ENCODE results near the gene HPGD.

The HPGD gene

DNA sequence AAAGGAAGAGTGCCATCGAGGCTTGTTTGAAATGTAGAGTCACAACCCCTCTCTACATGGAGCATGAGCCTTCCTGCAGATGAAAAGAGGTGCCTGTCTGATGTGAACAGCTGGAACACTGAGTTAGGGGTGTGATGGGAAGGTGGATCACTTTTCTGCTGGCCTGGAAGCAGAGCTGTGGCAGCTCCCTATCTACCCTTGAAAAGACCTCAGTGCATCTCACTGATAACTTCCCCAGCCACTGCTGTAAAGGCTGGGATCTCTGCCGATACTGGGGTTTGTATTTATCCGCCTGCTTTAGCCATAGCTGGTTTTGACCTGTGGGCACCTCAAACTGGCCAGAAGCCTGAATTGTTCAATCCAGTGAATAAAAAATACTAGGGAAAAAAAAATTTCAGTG lies 46.8 kb downstream of the HPGD start:
- TF ChIP-seq EP300 (IDR thresholded peaks at IDR 0.05; ENCODE audit: borderline replicate concordance) (no peak), EGR1 (IDR thresholded peaks at IDR 0.05) (no peak), YY1 (IDR thresholded peaks at IDR 0.05; ENCODE audit: low read depth) (no peak)
- TF ChIP-seq, protein P1, sequence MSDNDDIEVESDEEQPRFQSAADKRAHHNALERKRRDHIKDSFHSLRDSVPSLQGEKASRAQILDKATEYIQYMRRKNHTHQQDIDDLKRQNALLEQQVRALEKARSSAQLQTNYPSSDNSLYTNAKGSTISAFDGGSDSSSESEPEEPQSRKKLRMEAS (IDR thresholded peaks at IDR 0.05): no peak

DNA sequence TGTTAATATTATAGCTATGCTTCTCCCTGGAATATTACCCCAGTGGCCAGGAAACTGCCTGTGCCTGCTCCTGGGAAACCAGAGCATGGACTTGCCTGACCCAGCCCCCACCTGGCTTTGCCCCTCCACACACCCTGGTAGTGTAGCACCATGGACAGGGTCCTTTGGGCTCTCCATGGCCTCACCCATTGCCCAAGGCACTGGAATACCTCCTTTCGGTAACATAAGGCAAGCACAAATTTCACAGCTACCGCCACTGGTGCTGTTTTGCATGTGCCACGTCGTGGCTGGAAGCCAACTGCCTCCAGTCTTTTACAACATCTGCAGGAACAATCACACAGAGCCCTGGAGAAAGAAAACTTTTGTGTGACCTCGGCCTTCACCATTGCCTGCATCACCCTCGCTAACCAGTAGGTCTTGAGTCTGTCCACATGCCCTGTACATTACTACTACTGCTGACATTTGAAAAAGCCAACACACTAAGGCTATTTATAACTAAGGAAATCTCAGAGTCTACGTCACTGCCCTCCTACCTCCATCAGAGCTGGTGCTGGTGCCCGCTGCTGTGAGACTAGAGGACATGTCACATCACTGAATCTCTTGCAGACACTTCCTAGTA lies 47.7 kb downstream of the HPGD start:
- TF ChIP-seq TCF12 (IDR thresholded peaks at IDR 0.05; ENCODE audit: low read depth): no peak
- TF ChIP-seq, protein P2, sequence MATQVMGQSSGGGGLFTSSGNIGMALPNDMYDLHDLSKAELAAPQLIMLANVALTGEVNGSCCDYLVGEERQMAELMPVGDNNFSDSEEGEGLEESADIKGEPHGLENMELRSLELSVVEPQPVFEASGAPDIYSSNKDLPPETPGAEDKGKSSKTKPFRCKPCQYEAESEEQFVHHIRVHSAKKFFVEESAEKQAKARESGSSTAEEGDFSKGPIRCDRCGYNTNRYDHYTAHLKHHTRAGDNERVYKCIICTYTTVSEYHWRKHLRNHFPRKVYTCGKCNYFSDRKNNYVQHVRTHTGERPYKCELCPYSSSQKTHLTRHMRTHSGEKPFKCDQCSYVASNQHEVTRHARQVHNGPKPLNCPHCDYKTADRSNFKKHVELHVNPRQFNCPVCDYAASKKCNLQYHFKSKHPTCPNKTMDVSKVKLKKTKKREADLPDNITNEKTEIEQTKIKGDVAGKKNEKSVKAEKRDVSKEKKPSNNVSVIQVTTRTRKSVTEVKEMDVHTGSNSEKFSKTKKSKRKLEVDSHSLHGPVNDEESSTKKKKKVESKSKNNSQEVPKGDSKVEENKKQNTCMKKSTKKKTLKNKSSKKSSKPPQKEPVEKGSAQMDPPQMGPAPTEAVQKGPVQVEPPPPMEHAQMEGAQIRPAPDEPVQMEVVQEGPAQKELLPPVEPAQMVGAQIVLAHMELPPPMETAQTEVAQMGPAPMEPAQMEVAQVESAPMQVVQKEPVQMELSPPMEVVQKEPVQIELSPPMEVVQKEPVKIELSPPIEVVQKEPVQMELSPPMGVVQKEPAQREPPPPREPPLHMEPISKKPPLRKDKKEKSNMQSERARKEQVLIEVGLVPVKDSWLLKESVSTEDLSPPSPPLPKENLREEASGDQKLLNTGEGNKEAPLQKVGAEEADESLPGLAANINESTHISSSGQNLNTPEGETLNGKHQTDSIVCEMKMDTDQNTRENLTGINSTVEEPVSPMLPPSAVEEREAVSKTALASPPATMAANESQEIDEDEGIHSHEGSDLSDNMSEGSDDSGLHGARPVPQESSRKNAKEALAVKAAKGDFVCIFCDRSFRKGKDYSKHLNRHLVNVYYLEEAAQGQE (IDR thresholded peaks at IDR 0.05; ENCODE audit: low read depth): peak; percentile 80

DNA sequence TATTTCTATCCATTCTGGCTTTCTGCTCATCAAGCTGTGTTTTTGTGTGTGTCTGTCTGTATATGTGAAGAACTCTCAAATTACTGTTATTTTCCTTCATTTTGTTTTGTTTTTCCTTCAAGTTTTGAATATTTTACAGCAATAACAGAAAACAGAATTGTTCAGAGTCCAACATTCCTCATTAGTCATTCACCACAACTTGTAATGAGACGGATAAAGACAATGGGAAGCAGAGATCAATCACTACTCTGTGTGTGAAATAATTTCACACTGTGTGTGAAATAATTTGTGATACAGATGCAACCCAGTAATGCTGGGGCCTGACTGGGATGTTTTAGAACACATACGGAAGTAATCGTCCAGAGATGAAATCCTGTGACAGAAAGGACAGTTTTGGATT lies 55.2 kb downstream of the HPGD start:
- TF ChIP-seq RAD21 (IDR thresholded peaks at IDR 0.05; ENCODE audit: low read depth) (no peak), TAF1 (IDR thresholded peaks at IDR 0.05; ENCODE audit: low read depth) (no peak), FOXM1 (IDR thresholded peaks at IDR 0.05; ENCODE audit: borderline replicate concordance, low read depth) (no peak), TCF12 (IDR thresholded peaks at IDR 0.05; ENCODE audit: low read depth) (no peak), ZBTB7A (IDR thresholded peaks at IDR 0.05; ENCODE audit: low read depth) (no peak), EGR1 (IDR thresholded peaks at IDR 0.05) (no peak), YY1 (IDR thresholded peaks at IDR 0.05; ENCODE audit: low read depth) (no peak), EP300 (IDR thresholded peaks at IDR 0.05; ENCODE audit: borderline replicate concordance) (no peak), NFIC (IDR thresholded peaks at IDR 0.05) (no peak), CEBPB (IDR thresholded peaks at IDR 0.05) (no peak), CREB1 (IDR thresholded peaks at IDR 0.05; ENCODE audit: low read depth) (no peak), TEAD4 (IDR thresholded peaks at IDR 0.05) (no peak)
- TF ChIP-seq, protein P2 (IDR thresholded peaks at IDR 0.05; ENCODE audit: low read depth): no peak
- TF ChIP-seq, protein P1 (IDR thresholded peaks at IDR 0.05): no peak
- TF ChIP-seq, protein P3, sequence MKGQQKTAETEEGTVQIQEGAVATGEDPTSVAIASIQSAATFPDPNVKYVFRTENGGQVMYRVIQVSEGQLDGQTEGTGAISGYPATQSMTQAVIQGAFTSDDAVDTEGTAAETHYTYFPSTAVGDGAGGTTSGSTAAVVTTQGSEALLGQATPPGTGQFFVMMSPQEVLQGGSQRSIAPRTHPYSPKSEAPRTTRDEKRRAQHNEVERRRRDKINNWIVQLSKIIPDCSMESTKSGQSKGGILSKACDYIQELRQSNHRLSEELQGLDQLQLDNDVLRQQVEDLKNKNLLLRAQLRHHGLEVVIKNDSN (IDR thresholded peaks at IDR 0.05): no peak

DNA sequence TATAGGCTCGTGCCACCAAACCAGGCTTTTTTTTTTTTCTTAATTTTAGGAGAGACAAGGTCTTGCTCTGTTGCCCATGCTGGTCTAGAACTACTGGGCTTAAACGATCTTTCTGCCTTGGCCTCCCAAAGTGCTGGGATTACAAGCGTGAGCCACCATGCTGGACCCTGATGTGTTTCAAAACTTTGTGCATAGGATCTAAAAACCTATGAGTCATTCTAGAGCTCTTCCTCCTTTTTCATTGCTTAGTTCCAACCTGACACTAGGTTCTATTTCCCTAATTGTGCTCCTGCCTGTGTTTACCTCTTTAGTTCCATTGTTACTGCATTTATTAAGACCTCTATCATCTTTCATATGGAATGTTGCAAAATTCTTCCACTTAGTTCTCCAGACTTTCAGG lies 57.3 kb downstream of the HPGD start:
- TF ChIP-seq FOXM1 (IDR thresholded peaks at IDR 0.05; ENCODE audit: borderline replicate concordance, low read depth) (no peak), CEBPB (IDR thresholded peaks at IDR 0.05) (no peak), CREB1 (IDR thresholded peaks at IDR 0.05; ENCODE audit: low read depth) (no peak), TEAD4 (IDR thresholded peaks at IDR 0.05) (no peak), NFIC (IDR thresholded peaks at IDR 0.05) (no peak), TAF1 (IDR thresholded peaks at IDR 0.05; ENCODE audit: low read depth) (no peak), TCF12 (IDR thresholded peaks at IDR 0.05; ENCODE audit: low read depth) (no peak), EP300 (IDR thresholded peaks at IDR 0.05; ENCODE audit: borderline replicate concordance) (no peak), RAD21 (IDR thresholded peaks at IDR 0.05; ENCODE audit: low read depth) (no peak), EGR1 (IDR thresholded peaks at IDR 0.05) (no peak), YY1 (IDR thresholded peaks at IDR 0.05; ENCODE audit: low read depth) (no peak)
- TF ChIP-seq, protein P2 (IDR thresholded peaks at IDR 0.05; ENCODE audit: low read depth): no peak
- TF ChIP-seq, protein P1 (IDR thresholded peaks at IDR 0.05): no peak

DNA sequence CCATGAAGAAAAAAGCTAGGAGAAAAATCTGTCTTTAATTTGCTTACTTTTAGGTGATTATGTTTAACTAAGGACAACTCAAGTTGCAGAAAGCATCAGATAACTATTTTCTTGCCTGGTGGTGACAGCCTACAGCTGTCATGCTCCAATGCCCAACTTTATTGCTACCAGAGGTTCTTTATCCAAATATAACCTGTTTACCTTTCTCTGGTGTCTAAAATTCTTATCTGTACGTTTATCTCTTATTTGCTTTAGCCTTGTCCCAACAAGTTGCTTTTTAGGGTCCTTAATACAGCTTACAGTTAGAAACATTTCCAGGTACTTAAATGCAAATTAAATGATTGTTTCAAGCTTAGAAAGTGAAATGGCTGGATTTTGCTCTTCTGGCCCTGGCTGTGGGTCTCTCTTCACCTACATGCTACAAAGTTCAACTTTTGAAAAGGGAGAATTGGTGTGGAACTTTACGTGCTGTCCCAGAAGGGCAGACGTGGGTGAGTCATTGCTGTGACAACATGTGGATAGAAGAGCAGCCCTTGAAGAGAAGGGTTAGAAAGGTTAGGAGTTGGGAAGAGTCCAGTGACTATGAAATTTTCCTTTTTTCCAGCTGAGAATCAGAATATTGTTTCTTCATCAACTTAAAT lies 60.7 kb downstream of the HPGD start:
- TF ChIP-seq, protein P3 (IDR thresholded peaks at IDR 0.05): no peak
- TF ChIP-seq CEBPB (IDR thresholded peaks at IDR 0.05): no peak
- TF ChIP-seq ZBTB7A (IDR thresholded peaks at IDR 0.05; ENCODE audit: low read depth): no peak
- TF ChIP-seq RAD21 (IDR thresholded peaks at IDR 0.05; ENCODE audit: low read depth): no peak
